Activated naive CD4-positive, alpha-beta T cell treated with anti-CD3 and anti-CD28 coated beads, Interleukin-2, amount 50 U/mL, for 72 hours (primary cell): ENCODE data around the gene SLC22A23. TPM values are rescaled to one million over a fixed set of nuclear protein-coding genes. Genes with fewer than 3 reads are reported as not detected.

ENCODE experiments used
- ATAC-seq, 2 donors: fragments of 150-1000 bp; cut with Tn5 transposase; 2 replicates each; pipeline ENCODE4 v1.10.0; 2021; ENCODE audit warnings: mild to moderate bottlenecking in 2 of 2, moderate library complexity in 2 of 2
- DNase-seq, 2 donors: peaks; one replicate each; pipeline ENCODE4 v3.0.0; 2021 to 2022; ENCODE audit warnings: low spot score in 2 of 2
- H3K27ac Mint-ChIP-seq, 2 donors: one replicate each; pipeline ENCODE4 v1.8.0; 2022; ENCODE audit warnings: mild to moderate bottlenecking in 2 of 2, mixed read lengths in 2 of 2
- H3K36me3 Mint-ChIP-seq, 2 donors: one replicate each; pipeline ENCODE4 v1.8.0; 2022; ENCODE audit warnings: mixed read lengths in 2 of 2
- H3K9me3 Mint-ChIP-seq, 2 donors: one replicate each; pipeline ENCODE4 v1.8.0; 2022; ENCODE audit warnings: mixed read lengths in 2 of 2
- total RNA-seq, 2 donors: library from RNA; stranded (reverse); gene quantifications; one replicate each; pipeline ENCODE4 v1.2.3, GENCODE V29; 2022

Gene SLC22A23
- total RNA-seq, 2 donors from 2014 or later: 0.27 to 0.72 TPM

DNA sequence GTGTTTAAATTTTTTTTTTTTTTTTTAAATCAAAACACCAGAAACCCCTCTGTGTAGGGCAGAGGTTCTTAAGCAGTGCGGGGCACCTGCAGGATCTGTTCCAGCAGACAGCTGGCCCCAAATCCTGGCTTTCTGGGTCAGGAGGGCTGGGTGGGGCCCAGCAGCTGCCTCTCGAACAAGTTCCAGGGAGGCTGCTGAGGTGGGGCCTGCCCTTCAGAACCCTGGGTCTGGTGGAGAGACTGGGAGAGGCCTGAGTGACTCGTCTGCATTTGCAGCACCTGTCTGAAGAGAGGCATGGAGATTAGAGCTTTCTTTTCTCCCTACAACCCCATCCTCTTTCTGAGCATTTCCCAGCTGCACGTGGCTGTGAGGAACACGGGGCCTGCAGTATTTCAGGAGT is 189.7 kb downstream of the SLC22A23 start:
- Mint-ChIP-seq H3K36me3 (peaks cover 0 to 11% of the 10 kb centered on the region in 2 donors), H3K9me3 (no peaks in the 10 kb centered on the region), H3K27ac (peak overlapping the region in 1 of 2 donors; percentile 33)
- DNase-seq (no peak), ATAC-seq (no peak)

DNA sequence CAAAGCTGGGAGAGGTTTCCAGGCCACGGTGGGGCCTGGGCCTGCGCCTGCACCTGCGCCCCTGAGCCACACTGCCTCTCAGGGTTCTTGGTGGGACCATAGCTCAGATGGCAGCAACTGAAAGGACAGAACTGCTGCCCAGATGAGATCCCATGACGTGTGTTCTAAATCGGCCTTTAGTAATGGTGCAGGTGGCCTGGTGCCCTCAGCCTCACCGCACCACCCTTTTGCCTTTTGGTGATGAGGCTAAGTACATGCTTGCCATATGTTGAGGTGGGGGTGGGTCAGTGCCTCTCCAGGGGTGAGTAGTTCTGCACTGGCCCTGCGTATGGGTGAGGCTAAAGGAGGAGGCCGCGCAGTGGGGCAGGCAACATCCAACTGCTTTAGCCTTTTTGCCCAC is 190.7 kb downstream of the SLC22A23 start:
- H3K36me3 Mint-ChIP-seq: peaks cover 0 to 11% of the 10 kb centered on the region in 2 donors
- H3K27ac Mint-ChIP-seq: no peak overlapping the region
- ATAC-seq (no peak), DNase-seq (no peak)
- no peaks in the 10 kb centered on the region for H3K9me3 Mint-ChIP-seq

DNA sequence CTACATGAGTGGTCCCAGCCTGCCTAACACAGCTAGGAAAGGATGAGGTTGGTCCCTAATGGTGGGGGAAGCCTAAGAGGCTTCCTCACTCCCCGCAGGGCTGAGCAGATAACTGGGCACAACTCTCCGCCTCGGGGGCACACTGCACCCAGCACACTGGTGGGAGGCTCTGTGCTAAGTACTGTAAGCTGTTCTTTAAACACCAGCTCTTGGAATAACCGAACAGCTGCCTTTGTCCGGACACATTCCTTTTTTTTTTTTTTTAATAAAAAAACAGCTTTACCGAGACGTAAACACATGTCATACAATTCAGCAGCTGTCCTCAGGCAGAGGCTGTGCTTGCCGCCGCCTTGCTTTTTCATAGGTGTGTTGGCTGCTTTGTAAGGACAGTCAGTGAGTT is 191.2 kb downstream of the SLC22A23 start:
- Mint-ChIP-seq H3K9me3 (no peaks in the 10 kb centered on the region), H3K36me3 (peaks cover 0 to 11% of the 10 kb centered on the region in 2 donors), H3K27ac (no peak overlapping the region)
- DNase-seq (no peak), ATAC-seq (no peak)

DNA sequence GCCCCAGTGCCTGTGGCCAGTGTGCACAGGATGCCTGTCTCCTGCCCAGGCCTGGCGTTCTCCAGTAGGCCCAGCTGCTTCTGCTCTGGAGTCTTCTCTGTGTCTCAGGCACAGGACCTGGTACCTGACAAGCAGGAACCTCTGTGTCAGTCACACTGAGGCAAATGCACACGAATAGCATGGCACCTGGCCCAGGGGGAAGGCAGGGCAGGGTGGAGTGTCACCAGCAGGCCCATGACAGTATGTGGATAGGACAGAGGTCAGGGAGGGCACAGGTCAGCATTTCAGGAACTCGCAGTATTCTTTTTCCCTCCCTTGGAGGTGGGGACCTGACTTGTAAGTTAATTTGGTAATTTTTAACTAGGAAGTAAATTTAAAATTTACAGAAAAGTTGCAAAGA is 192.5 kb downstream of the SLC22A23 start:
- H3K27ac Mint-ChIP-seq: peak overlapping the region in 1 of 2 donors; percentile 38
- H3K36me3 Mint-ChIP-seq: peaks cover 6 to 16% of the 10 kb centered on the region in 2 donors
- ATAC-seq: no peak

DNA sequence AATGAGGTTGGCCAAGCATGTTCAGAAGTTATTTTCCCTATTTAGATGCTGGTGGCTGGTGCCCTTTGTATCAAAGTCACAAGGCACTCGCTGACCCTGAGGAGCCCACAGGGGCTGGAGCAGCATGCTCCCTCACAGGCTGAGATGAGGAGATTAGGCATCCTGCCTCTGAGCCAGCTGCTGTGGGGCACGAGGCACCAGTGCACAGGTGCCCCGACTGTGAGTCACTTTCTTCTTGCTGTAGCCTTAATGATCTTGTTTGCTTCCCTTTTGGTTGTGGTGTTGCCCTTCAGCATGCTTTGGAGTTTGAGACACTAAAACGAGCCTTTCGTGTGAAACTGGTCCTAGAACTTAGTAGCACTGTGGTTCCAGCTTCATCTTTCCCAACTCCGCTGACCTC is 193.8 kb downstream of the SLC22A23 start:
- no peak for DNase-seq
- peaks cover 8% of the 10 kb centered on the region in 2 donors for H3K36me3 Mint-ChIP-seq

More for the DNA sequence above, 192.5 kb downstream of the SLC22A23 start:
- DNase-seq: no peak
- H3K9me3 Mint-ChIP-seq: no peaks in the 10 kb centered on the region

DNA sequence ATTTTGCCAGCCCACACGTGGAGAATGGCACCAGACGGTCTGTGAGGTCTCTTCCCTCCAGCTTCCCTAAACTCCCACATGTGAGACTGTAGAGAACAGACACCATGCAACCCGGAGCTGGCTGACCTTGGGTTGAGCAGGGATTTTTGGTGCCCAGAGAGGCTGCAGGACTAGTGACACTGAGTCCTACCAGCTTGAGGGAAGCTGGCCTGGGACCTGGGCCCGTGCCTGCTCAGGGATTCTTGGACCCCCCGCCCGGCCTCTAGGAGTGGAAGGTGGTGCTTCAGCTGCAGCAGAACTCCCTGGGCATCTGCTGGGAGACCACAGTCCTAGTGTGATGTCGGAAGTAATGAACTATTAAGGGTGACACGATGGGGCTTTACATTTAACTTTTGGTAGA is 194.9 kb downstream of the SLC22A23 start:
- Mint-ChIP-seq H3K9me3 (no peaks in the 10 kb centered on the region), H3K27ac (peak overlapping the region; percentile 29 to 30), H3K36me3 (peaks cover 8% of the 10 kb centered on the region in 2 donors)
- no peak for ATAC-seq
- DNase-seq: no peak

More for the DNA sequence above, 193.8 kb downstream of the SLC22A23 start:
- ATAC-seq: no peak
- no peaks in the 10 kb centered on the region for H3K9me3 Mint-ChIP-seq
- H3K27ac Mint-ChIP-seq: peak overlapping the region; percentile 40 to 51

DNA sequence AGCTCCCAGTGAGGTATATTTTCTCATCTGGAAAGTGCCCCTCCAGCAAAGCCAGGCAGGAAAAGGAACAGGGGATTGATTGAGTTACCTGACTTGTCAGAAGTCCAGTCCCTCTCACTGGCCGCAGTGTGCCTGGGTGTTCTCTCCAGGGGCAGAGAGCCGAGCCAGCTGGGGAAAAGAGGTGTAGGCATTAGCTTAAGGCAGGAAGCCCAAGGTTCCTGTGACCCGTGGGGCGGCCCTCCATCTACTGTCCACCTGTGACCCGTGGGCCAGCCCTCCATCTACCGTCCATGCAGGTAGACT is 195.4 kb downstream of the SLC22A23 start:
- peak overlapping the region; percentile 30 to 40 for H3K27ac Mint-ChIP-seq
- H3K9me3 Mint-ChIP-seq: no peaks in the 10 kb centered on the region
- no peak for DNase-seq
- H3K36me3 Mint-ChIP-seq: peaks cover 8% of the 10 kb centered on the region in 2 donors
- ATAC-seq: no peak

DNA sequence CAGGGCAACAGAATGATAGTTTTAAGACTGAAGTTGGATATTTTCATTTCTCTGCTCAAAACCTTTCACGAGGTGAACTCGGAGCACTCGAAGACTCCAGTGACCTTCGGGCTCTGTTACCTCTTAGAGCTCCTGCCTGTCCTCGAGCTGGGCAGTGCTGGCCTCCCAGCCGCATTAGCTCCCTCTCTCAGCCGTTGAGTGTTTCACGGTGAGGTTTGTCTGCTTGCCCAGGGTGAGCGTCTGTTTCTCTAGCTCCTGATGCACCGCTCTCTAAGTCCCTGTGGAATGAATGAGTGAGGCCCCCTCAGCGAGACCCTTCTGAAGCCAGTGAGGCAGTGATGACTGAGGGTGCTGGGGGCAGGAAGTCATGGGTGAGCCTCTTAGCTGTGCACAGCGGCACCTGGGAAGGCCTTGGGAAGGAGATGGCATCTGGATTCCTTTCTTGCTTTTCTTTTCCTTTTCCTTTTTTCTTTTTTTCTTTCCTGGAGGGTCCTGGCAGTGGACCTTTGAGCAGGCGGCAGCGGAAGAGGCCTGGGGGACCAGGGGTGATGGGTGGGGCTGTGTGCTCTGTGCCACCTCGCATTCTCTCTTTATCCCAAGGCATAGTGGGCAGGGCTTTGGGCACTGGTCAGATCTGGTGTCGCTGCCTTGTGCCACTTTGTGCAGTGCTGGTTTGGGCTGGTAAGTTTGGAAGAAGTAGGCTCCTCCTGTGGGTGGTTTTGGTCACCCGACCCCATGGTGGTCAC is 195.9 kb downstream of the SLC22A23 start:
- Mint-ChIP-seq H3K36me3 (peaks cover 8% of the 10 kb centered on the region in 2 donors), H3K27ac (peak overlapping the region; percentile 30 to 40), H3K9me3 (no peaks in the 10 kb centered on the region)
- ATAC-seq (no peak), DNase-seq (no peak)

DNA sequence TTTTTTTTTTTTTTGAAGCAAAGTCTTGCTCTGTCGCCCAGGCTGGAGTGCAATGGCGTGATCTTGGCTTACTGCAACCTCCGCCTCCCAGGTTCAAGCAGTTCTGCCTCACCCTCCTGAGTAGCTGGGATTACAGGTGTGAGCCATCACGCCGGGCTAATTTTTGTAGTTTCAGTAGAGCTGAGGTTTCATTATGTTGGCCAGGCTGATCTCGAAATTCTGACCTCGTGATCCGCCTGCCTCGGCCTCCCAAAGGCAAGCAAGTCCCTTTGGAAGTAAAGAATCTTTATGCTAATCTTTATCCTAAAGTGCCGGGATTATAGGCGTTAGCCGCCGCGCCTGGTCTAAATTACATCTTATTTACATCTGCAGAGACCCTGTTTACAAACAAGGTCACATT is 196.6 kb downstream of the SLC22A23 start:
- Mint-ChIP-seq H3K27ac (peak overlapping the region; percentile 30 to 92), H3K36me3 (peaks cover 8% of the 10 kb centered on the region in 2 donors), H3K9me3 (no peaks in the 10 kb centered on the region)
- DNase-seq (no peak), ATAC-seq (no peak)

DNA sequence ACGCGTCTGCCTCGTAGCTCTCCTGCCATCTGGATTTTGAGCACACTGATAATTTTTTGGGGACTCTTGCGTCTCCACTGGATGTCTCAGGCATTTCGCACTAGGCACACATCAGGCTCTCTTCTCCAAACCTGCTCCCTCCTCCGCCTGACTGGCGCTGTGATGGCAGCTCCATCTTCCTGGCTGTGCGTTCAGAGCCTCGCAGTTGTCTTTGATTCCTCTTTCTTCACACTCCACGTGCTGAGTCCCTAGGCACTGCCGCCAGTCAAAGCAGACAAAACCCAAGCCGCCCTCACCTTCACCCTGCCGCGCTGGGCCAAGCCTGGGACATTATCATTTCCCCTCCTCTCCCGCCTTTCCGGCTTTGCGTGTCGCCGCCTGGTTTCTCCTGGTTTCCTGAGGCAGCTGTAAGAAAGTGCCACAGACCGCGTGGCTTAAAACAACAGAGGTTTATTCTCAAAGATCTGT is 197.3 kb downstream of the SLC22A23 start:
- ATAC-seq (peak; percentile 32 to 60), DNase-seq (peak; percentile 45 to 70)
- H3K9me3 Mint-ChIP-seq: peaks cover 0 to under 1% of the 10 kb centered on the region in 2 donors
- peaks cover 8% of the 10 kb centered on the region in 2 donors for H3K36me3 Mint-ChIP-seq
- peak overlapping the region; percentile 90 to 92 for H3K27ac Mint-ChIP-seq

DNA sequence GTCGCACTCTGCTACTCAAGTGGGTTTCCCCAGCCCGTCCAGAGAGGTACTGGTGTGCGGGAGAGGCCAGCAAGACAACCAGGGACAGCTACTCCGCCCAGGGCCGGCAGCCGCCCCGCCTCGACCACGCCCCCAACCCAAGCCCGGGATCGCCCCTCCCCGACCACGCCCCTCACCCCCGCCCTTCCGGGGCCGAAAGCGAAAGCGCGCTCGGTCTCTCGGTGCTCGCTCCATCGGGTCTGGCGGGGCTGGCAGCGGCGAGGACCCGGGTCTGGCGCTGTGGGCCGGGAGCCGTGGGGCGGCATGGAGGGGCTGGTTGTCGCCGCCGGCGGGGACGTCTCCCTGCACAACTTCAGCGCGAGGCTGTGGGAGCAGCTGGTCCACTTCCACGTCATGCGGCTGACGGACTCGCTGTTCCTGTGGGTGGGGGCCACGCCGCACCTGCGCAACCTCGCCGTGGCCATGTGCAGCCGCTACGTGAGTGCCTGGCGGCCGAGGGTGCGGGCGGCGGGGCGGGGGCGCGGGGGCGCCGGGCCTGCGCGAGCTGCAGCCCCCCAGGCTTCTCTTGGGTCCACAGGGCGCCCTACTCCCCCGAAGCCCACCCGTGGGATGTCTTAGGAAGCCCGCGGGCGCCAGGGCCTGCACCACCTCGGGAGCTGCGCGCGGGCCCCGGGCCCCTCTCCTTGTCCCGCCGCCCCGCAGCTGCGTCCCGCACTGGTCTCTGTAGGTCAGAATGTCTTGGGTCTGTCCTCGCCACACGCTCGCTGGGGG is 197.9 kb downstream of the SLC22A23 start, which contains the start of gene PSMG4:
PSMG4 (plus strand) TSS at position 228 of the 771 bp plus-strand sequence; CDS start at position 304, 76 bp downstream.
- Mint-ChIP-seq H3K36me3 (peaks cover 8 to 13% of the 10 kb centered on the region in 2 donors), H3K27ac (peak within 1 kb of the TSS; percentile 90 to 92), H3K9me3 (peaks cover 0 to 6% of the 10 kb centered on the region in 2 donors)
- peak; percentile 85 to 90 for ATAC-seq
- DNase-seq: peak; percentile 93 to 97

DNA sequence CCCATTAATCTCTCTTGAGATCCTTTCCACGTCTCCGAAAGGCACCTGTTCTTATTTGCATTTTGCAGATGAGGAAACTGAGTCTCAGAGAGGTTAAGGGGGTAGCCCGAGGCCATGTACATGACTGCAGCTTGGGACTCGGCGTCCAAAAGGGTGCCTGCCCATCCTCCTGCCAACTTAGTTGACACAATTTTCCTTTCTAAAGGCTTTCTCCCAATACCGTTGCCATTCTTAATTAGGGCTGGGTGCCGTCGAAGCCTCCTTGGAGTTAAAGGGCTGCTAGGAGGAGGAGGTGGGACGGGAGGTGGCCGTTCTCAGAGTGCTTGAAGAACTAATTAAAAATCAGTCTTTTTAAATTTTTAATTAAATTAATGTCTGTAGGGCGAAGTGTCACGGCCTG is 198.6 kb downstream of the SLC22A23 start:
- ATAC-seq (no peak), DNase-seq (no peak)
- peaks cover 8 to 14% of the 10 kb centered on the region in 2 donors for H3K36me3 Mint-ChIP-seq
- H3K27ac Mint-ChIP-seq: no peak overlapping the region
- H3K9me3 Mint-ChIP-seq: peaks cover 0 to 7% of the 10 kb centered on the region in 2 donors

DNA sequence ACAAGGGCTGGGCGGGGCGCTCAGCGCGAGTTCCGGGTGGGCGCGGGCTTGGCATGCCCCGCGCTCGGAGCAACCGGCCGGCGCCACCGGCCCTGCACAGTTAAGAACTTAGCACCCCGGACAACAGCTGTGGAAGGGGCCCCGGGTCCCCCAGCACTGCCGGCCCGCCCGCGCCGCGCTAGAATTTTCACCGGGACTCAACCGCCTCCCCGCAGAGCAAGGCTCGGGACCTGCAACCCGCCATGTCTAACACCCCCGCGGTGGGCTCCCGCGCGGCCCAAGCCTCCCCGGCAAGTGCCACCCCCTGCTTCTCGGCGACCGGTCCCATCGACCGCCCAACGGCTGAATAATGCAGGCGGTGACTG is 203.3 kb downstream of the SLC22A23 start:
- Mint-ChIP-seq H3K36me3 (peaks cover 0 to 6% of the 10 kb centered on the region in 2 donors), H3K9me3 (peaks cover 0 to 7% of the 10 kb centered on the region in 2 donors), H3K27ac (no peak overlapping the region)
- DNase-seq (no peak), ATAC-seq (no peak)

DNA sequence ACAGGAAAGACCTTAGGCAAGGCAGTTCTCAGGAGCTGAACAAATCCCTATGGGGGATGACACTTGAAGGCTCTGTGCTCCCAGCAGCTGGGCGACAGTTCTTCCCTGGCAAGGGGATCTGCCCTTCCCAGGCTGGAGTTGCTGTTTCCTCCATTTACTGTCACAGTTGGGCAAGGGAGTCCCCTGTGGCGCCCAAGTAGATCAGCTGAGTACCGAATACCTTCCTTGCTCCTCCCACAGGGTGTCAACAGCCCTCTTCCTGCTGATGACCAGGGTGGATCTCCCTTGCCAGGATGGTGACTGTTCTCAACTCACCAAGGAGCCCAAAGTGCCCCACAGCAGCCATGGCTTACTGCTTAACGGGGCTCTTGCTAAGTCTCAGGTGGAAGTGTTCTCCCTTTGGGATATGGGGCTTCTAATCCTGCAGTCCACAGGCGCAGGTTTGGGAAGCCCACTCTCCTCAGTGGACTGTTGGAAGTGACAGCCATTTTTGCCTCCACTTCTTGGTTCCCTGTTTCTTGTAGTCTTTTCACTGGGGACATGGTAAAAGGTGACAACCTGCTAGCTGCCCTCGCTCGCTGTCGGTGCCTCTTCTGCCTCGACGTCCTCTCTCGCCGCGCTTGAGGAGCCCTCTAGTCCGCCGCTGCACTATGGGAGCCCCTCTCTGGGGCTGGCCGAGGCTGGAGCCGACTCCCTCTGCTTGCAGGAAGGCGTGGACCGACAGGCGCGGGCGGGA is 203.8 kb downstream of the SLC22A23 start:
- ATAC-seq (no peak), DNase-seq (no peak)
- no peak overlapping the region for H3K27ac Mint-ChIP-seq

DNA sequence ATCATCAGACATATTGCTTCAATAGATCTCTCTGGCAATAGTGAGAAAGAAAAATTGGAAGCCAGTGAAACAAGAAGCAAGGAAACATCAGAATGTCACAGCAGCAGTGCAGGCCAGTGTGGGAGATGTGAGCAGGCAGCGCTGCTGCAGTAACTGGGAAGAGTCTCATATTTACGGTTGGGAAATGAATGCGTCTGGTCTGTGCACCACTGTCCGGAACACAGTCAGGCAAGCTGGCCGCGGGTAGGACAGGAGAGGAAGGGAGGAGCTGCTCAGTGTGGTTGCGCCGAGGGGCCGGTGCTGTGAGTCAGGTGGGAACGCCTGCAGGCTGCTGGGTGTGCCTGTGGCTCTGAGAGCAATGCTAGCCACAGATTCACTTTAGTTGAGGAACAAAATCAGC is 204.5 kb downstream of the SLC22A23 start:
- peaks cover 0 to 6% of the 10 kb centered on the region in 2 donors for H3K36me3 Mint-ChIP-seq
- DNase-seq: no peak
- no peak overlapping the region for H3K27ac Mint-ChIP-seq
- no peak for ATAC-seq
- peaks cover 0 to 7% of the 10 kb centered on the region in 2 donors for H3K9me3 Mint-ChIP-seq

More for the DNA sequence above, 203.8 kb downstream of the SLC22A23 start:
- Mint-ChIP-seq H3K9me3 (peaks cover 0 to 7% of the 10 kb centered on the region in 2 donors), H3K36me3 (peaks cover 0 to 6% of the 10 kb centered on the region in 2 donors)

DNA sequence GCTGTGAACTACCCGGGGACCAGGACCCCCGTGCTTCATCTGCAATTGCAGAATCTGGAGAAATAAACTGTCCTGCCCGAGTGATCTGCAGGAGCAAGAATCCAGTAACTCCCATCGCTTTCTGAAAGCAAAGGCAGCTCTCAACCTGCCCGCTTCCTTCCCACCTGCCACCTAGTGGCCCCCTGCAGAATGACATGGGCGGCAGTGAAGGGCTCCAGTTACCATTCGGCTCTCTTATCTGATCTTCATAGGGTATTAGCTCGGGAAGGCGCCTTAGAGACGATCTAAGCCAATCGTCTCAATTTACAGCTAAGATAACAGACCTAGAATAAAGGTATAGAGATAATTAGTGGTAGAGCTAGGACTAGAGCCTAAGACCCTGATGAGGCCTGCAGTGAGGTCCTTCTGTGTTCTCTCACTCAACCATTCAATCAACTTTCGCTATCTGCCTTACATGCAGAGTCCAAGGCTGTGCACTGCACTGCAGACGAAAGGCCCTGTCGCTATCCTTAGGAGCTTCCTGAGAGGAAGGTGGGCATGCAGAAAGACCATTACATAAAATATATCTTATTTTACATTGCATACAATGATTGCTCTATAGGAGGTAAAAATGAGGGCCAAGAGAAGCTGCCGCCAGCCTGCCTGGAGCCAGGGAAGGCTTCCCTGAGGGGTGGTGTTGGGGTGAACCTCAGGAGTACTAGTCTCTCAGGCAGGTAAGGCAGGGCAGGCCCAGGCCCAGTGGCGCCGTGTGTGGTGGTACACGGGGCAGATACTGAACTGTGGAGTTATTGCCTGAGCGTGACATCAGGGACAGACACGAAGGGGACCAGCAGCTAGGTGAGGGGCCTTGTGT is 205.2 kb downstream of the SLC22A23 start:
- Mint-ChIP-seq H3K9me3 (peaks cover 0 to 7% of the 10 kb centered on the region in 2 donors), H3K27ac (no peak overlapping the region)

More for the DNA sequence above, 205.2 kb downstream of the SLC22A23 start:
- DNase-seq (peak; percentile 72 to 83), ATAC-seq (peak; percentile 90 to 93)
- peaks cover 0 to 6% of the 10 kb centered on the region in 2 donors for H3K36me3 Mint-ChIP-seq
